ENCODE data around the gene NFIB.

The NFIB gene

GRCh38 chr9:14242150-14242805 is 71.7 kb downstream of the NFIB start:
- no peak for DNase-seq (ENCODE audit: low read depth)

GRCh38 chr9:14240537-14240936 is 73.4 kb downstream of the NFIB start:
- DNase-seq (ENCODE audit: low read depth), result no peak

GRCh38 chr9:14238518-14238917 is 75.4 kb downstream of the NFIB start:
- no peak for DNase-seq (ENCODE audit: low read depth)

- no peak for DNase-seq (ENCODE audit: low read depth)
Observed at GRCh38 chr9:14238079-14238478, 75.9 kb downstream of the NFIB start.

GRCh38 chr9:14236591-14236990 is 77.3 kb downstream of the NFIB start:
- DNase-seq (ENCODE audit: low read depth), result no peak

DNA sequence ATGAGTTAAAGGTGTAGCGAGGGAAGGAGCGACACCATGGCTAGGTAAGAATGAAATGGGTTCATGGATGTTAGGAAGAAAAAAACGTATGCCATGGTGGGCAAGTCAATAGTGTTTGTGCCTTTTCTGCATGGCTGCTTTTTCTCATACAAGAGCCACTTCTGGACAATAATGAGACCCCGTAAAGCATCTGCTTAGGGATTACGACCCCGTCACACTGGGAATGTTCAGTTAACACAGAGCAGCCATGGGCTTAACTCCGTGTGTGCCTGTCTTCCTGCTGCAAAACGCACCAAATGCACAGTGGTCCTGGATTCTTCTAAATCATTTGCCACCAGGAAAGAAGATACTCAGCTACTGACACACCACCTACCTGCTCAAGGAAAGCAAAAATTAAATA is 81.8 kb downstream of the NFIB start:
- DNase-seq (ENCODE audit: low read depth), result no peak

GRCh38 chr9:14231196-14231990 is 82.5 kb downstream of the NFIB start:
- DNase-seq (ENCODE audit: low read depth), result no peak

DNA sequence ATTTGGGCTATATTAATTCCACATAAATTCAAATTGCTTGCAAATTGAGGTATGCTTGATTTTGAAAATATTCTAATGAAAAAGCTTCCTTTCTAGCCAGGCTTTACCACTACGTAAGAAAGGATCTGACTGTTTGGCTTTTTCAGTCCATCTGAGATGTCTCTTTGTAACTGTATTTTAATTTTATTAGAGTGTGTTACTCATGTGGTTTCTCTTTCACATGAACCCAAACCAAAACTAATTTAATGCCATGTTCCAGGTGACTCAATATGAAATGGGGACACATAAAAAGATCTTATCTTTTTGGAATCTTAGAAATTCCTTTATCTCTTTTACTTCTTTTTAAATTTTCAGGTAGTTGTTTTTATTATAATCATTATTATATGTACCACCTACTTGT is 85.3 kb downstream of the NFIB start:
- DNase-seq (ENCODE audit: low read depth), result no peak

GRCh38 chr9:14226855-14227532 is 86.9 kb downstream of the NFIB start:
- DNase-seq (ENCODE audit: low read depth), result no peak

- no peak for DNase-seq (ENCODE audit: low read depth)
Observed at GRCh38 chr9:14223081-14223480, 90.9 kb downstream of the NFIB start.

DNA sequence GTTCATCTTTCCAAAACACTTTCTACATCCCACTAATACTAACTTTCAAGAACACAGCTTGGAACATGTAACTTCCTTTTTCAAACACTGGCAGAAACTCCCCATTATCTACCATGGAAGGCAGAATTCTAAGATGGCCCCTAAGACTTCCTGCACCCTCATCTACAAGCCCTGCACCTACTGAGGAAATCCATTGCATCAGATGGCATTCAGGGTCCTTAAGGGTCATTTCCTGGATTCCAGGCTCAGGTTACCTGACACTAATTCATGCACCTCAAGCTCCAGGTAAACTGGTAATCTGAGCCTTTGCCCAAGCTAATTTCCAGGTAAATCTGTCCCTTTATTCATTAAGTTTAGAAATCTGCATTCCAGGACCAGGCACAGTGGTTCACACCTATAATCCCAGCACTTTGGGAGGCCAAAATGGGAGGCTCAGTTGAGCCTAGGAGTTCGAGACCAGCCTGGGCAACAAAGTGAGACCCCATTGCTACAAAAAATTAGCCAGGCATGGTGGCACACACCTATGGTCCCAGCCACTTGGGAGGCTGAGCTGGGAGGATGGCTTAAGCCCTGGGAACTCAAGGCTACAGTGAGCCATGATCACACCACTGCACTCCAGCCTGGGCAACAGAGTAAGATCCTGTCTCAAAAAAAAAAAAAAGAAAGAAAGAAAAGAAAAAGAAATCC is 91.6 kb downstream of the NFIB start:
- DNase-seq (ENCODE audit: low read depth), result no peak

- DNase-seq (ENCODE audit: low read depth), result no peak
Observed at GRCh38 chr9:14221558-14221957, 92.4 kb downstream of the NFIB start.

DNA sequence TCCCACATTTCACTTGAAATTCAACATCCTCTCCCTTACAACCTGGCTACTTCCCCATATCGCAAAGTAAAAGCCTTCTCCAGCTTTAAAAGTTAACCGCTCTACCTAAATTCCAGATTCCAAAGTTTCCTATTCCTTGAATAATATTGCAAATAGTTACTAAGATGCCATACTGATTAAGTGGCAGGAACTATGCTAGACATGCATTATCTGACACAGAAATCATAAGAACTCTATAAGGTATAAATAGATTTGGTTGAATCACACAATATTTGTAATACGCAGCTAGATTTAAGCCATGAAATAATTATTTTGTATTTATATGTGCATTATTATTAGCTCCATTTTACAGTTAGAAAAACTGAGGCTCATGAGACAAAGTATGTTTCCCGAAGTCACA is 92.8 kb downstream of the NFIB start:
- DNase-seq (ENCODE audit: low read depth), result no peak

GRCh38 chr9:14220256-14220655 is 93.7 kb downstream of the NFIB start:
- no peak for DNase-seq (ENCODE audit: low read depth)

GRCh38 chr9:14219850-14220249 is 94.1 kb downstream of the NFIB start:
- DNase-seq (ENCODE audit: low read depth), result no peak

- no peak for DNase-seq (ENCODE audit: low read depth)
Observed at GRCh38 chr9:14218253-14218652, 95.7 kb downstream of the NFIB start.

DNA sequence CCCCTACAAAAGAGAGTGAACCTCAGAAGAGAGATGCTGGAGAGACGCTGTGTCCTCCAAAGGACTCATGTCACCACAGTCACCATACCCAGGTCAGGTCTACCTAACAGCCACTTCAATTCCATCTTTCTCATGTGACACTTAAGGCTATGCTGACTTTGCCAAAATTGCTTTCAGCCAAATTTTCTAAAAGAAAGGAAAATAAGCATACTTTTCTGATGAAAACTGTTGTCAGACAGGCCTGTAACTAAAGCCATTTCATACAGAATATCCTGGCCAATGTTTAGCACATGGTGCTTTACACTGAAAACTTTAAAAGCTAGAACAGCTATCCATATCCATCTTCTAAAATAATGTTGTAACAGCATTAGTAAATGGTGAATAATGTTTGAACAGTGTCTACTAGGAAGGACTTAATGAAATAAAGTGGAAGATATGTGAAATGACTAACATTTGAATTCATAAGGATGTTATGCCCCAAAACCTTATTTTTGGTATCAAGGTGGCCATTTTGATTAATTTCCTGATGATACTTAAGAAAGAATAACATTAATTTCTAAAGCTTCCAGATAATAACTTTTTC is 97.2 kb downstream of the NFIB start:
- no peak for DNase-seq (ENCODE audit: low read depth)

DNA sequence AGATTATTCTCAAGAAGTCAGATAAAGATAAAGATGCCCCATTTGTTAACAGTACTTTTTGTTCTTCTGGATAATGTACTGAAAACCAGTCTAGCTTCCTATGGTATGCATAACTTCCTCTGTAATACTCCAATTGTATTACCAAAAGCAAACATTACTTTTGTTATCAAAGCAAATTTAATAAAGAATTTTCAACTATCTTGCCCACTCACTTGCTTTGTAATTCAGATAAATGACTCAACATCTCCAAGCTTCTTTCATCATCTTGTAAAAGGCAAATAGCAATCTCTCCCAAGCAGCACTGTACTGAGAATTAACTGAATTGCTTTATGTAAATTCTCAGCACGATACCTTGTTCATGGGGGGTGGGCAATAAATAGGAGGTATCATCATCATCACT is 98.3 kb downstream of the NFIB start:
- no peak for DNase-seq (ENCODE audit: low read depth)

GRCh38 chr9:14214693-14215092 is 99.2 kb downstream of the NFIB start:
- DNase-seq (ENCODE audit: low read depth), result no peak

- DNase-seq (ENCODE audit: low read depth), result no peak
Observed at GRCh38 chr9:14214065-14214684, 99.8 kb downstream of the NFIB start.

- DNase-seq (ENCODE audit: low read depth), result no peak
Observed at GRCh38 chr9:14213504-14213903, 100.4 kb downstream of the NFIB start.

Data from activated T-cell treated with anti-CD3 and anti-CD28 coated beads for 48 hours (primary cell).